ENCODE results near the gene CPD.

DNA sequence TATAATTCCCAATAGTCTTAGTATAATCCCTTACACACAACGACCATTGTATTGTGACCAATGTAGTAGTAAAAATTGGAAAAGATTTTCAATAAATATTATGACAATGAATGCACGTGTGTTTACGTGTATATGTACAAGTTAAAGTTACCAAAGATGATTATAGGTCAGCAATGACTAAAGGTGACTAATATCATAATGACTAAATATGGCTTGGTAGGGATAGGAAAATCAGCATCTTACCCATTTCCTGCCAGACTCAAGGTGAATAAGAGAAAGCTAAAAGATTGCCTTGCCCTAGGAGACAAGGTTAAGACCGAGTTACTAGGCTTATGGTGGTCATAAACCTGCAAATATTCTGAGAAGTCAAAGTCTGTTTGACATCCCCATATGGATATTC is 34.4 kb downstream of the CPD start:
- TF ChIP-seq, protein P1, sequence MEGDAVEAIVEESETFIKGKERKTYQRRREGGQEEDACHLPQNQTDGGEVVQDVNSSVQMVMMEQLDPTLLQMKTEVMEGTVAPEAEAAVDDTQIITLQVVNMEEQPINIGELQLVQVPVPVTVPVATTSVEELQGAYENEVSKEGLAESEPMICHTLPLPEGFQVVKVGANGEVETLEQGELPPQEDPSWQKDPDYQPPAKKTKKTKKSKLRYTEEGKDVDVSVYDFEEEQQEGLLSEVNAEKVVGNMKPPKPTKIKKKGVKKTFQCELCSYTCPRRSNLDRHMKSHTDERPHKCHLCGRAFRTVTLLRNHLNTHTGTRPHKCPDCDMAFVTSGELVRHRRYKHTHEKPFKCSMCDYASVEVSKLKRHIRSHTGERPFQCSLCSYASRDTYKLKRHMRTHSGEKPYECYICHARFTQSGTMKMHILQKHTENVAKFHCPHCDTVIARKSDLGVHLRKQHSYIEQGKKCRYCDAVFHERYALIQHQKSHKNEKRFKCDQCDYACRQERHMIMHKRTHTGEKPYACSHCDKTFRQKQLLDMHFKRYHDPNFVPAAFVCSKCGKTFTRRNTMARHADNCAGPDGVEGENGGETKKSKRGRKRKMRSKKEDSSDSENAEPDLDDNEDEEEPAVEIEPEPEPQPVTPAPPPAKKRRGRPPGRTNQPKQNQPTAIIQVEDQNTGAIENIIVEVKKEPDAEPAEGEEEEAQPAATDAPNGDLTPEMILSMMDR (IDR thresholded peaks at IDR 0.05; ENCODE audit: low read depth, low read length): no peak
- no peak for TF ChIP-seq EZH2phosphoT487 (IDR thresholded peaks at IDR 0.05; ENCODE audit: low read depth)

All from OCI-LY3 (cell line).